Activated naive CD8-positive, alpha-beta T cell treated with anti-CD3 and anti-CD28 coated beads, Interleukin-2, amount 50 U/mL, for 24 hours (primary cell): ENCODE measurements around the gene AGRN.
"Not testable (repeated sequence)": the region's sequence is repeated elsewhere in the genome, so short reads cannot be mapped to it uniquely, and the experiment has no call there.

Experiments used
- ATAC-seq: fragments of 150-1000 bp; cut with Tn5 transposase; one replicate; pipeline ENCODE4 v1.10.0; 2021
- DNase-seq: peaks from one replicate; pipeline ENCODE4 v3.0.0; 2021
- H3K27ac Mint-ChIP-seq: one replicate; pipeline ENCODE4 v1.8.0; 2021; ENCODE audit warnings: mild to moderate bottlenecking, mixed read lengths
- H3K27me3 Mint-ChIP-seq: one replicate; pipeline ENCODE4 v1.8.0; 2021; ENCODE audit warnings: mixed read lengths
- H3K36me3 Mint-ChIP-seq: one replicate; pipeline ENCODE4 v1.8.0; 2021; ENCODE audit warnings: low read depth, mixed read lengths
- H3K4me1 Mint-ChIP-seq: one replicate; pipeline ENCODE4 v1.8.0; 2021; ENCODE audit warnings: mixed read lengths
- H3K4me3 Mint-ChIP-seq: one replicate; pipeline ENCODE4 v1.8.0; 2021; ENCODE audit warnings: mild to moderate bottlenecking, moderate library complexity, mixed read lengths
- H3K9me3 Mint-ChIP-seq: one replicate; pipeline ENCODE4 v1.8.0; 2021; ENCODE audit warnings: mixed read lengths

The AGRN gene

GRCh38 chr1:1072849-1073742, 53.2 kb downstream of the AGRN start:
- no peak overlapping the region for H3K27ac Mint-ChIP-seq
- H3K4me1 Mint-ChIP-seq, result peaks cover 4% of the 10 kb centered on the region
- H3K9me3 Mint-ChIP-seq, result no peaks in the 10 kb centered on the region

DNA sequence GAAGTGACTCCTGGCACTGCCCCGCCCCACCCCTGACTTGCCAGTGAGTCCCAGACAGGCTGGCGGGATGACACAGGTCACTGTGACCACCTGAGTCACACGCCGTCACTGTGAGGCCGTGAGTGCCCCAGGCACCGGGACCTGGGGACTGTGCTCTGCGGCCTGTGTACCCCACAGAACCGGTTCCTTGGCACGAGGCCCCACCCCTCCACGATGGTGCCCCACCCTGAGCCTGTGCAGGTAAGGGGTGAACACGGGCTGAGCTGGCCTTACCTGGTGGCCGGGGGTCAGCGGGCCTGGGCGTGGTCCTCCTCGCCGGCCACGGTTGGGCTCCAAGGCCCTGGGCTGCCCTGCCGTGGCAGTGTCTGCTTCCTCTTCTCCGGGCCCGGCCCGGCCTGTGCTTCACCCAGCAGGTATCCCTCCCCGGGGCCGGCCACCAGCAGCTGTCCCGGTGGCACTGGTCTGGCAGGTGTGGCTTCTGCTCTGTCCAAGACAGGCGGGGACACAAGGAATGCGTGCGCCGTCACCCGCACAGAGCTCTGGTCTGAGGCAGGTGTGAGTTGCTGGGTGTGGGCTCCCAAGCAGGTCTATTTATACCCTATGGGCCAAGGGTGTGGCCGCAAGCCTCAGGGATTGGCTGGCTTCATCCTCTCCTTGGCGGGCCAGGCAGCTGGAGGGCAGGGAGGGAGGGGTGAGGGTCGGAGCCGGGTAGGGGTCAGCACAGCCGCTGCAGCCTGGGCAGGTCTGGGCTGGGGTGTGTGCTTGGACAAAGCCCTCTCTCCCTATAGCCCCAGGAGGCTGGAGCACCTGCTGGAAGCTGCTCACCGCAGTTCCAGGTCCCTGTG, 54.0 kb downstream of the AGRN start, which contains the start of gene RNF223:
TSS of gene RNF223 (minus strand) at position 564 of the 845 bp plus-strand sequence. CDS start 1,740 bp downstream, outside the sequence.
- Mint-ChIP-seq H3K27me3 (peaks cover 6% of the 10 kb centered on the region), H3K9me3 (no peaks in the 10 kb centered on the region), H3K4me3 (no peak within 1 kb of the TSS), H3K4me1 (peaks cover 4% of the 10 kb centered on the region), H3K27ac (no peak within 1 kb of the TSS), H3K36me3 (no peaks in the 10 kb centered on the region)
- DNase-seq, result no peak
- no peak for ATAC-seq

More at GRCh38 chr1:1072849-1073742, 53.2 kb downstream of the AGRN start:
- Mint-ChIP-seq H3K36me3 (no peaks in the 10 kb centered on the region), H3K4me3 (no peak overlapping the region), H3K27me3 (peaks cover 6% of the 10 kb centered on the region)
- no peak for ATAC-seq
- no peak for DNase-seq

DNA sequence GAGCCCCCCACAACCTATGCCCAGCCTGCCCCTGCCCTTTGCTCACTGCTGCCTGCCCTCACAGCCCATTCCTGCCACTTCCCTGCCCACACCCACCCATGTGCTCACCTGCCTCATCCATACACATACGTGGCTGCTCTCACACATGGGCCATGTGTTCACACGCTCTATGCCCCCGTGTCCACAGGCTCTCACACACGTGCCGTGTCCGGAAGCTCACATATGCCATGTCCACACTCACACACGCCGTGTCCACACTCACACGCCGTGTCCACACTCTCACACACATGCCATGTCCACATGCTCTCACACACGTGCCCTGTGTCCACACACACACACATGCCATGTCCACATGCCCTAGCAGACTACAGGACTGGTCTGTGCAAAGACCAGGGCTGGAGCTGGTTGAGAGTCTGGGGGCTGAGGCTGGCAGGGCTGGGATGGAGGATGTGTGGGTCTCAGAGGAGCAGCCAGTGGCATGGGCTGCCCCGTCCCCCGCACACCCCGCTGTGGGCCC, 54.8 kb downstream of the AGRN start:
- Mint-ChIP-seq H3K27ac (no peak overlapping the region), H3K4me1 (peaks cover 8% of the 10 kb centered on the region), H3K4me3 (no peak overlapping the region), H3K36me3 (no peaks in the 10 kb centered on the region), H3K9me3 (no peaks in the 10 kb centered on the region), H3K27me3 (peaks cover 6% of the 10 kb centered on the region)
- ATAC-seq (no peak), DNase-seq (no peak)

DNA sequence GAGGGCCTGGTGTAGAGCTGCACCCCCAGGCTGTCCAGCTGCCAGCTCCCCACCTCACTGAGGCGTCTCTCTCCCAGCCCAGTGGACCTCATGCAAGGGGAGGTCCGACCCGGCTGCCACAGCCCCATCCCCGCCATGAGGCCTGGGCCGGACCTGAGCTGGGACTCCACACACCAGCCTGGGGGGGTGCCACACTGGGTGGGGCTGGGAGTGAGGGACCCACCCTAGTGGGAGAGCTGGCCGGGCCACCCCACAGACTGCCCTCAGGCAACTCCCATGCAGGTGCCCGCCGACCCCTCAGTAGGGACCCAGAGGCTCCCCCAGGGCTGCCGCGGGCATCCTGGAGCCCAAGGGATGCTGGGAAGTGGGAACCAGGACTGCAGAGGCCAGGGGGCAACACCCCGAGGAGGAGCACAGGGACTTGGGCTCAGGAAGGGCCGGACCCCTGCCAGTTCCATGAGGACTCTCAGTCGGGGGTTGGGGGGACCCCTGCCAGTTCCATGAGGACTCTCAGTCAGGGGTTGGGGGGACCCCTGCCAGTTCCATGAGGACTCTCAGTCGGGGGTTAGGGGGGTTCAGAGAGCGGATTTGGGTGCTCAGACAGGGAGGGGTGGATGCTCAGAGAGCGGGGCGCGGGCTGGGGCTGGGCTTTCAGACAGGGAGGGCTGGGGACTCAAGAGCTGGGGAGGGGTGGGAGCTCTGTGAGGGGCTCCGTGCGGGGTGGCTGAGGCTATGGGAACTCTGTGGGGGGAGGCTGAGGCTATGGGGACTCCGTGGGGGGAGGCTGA, 55.4 kb downstream of the AGRN start:
- no peaks in the 10 kb centered on the region for H3K9me3 Mint-ChIP-seq
- H3K36me3 Mint-ChIP-seq, result no peaks in the 10 kb centered on the region
- no peak for DNase-seq
- ATAC-seq, result no peak
- no peak overlapping the region for H3K27ac Mint-ChIP-seq
- peaks cover 6% of the 10 kb centered on the region for H3K27me3 Mint-ChIP-seq
- H3K4me3 Mint-ChIP-seq, result no peak overlapping the region
- peaks cover 5% of the 10 kb centered on the region for H3K4me1 Mint-ChIP-seq

- H3K4me1 Mint-ChIP-seq, H3K9me3 Mint-ChIP-seq: not testable (repeated sequence)
Measured at GRCh38 chr1:1077396-1077795, 57.5 kb downstream of the AGRN start.

DNA sequence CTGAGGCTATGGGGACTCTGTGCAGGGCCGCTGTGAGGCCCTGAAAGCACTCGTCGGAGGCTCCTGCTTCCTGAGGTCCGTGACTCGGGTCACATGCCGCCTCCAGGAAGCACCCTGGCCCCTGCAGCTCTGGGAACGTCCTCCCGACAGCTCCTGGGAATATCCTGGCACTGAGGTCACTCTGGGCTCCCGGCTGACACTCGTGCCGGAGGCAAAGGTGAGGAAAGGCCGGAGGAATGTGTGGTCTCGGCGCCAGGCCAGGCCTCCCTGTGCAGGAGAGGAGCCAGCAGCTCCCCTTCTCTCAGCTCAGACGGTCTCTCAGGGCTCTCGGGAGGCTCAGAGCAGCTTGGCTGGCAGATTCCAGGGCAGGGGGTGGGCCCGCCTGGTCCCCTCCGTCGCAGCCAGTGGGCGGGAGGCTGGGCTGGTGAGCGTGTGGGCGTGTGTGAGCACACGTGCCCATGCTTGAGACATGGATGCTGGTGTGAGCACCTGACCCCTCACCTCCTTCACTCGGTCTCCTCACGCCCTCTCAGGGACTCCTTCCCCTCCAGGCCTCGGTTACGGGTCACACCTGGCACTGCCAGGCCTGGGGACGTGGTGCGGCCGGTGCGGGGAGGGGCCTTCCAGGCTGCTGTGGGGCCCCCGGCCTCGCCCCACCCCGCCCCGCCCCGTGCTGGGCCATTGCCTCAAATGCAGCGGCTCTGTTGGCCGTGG, 59.6 kb downstream of the AGRN start:
- no peak overlapping the region for H3K27ac Mint-ChIP-seq
- peak; percentile 51 for DNase-seq
- H3K4me3 Mint-ChIP-seq, result no peak overlapping the region
- peak; percentile 71 for ATAC-seq
- H3K4me1 Mint-ChIP-seq, result peaks cover 5% of the 10 kb centered on the region
- peaks cover 2% of the 10 kb centered on the region for H3K36me3 Mint-ChIP-seq
- no peaks in the 10 kb centered on the region for H3K9me3 Mint-ChIP-seq
- H3K27me3 Mint-ChIP-seq, result peaks cover 3% of the 10 kb centered on the region

More at GRCh38 chr1:1077396-1077795, 57.5 kb downstream of the AGRN start:
- not testable (repeated sequence) for H3K36me3 Mint-ChIP-seq, H3K27me3 Mint-ChIP-seq, H3K4me3 Mint-ChIP-seq, ATAC-seq, H3K27ac Mint-ChIP-seq, DNase-seq

DNA sequence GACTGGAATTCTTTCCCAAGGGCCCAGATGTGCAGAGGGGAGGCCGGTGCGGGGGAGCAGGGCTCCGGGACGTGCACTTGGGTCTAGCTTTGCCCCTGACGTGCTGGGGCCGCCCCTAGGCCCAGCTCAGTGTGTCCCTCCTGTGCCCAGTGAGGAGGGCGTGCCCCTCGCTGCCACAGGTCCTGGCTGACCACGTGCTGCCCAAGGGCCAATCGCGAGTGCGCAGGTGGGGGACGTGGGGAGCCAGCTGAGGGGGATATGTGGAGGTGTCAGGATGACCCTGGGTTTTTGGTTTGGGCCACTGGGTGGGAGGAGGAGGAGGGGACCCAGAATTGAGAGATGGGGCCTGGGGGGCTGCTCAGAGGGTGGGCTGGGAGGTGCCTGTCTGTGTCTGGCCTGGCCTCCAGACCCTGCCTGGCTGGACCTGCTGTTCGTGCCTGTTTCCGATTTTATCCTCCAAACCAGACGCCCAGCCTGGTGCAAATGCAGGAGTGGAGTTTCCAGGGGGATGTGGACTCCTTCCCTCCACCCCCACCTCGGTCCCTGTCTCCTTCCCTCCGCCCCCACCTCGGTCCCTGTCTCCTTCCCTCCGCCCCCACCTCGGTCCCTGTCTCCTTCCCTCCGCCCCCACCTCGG, 60.3 kb downstream of the AGRN start:
- Mint-ChIP-seq H3K27me3 (no peaks in the 10 kb centered on the region), H3K27ac (no peak overlapping the region), H3K36me3 (peaks cover 2% of the 10 kb centered on the region), H3K9me3 (no peaks in the 10 kb centered on the region), H3K4me3 (no peak overlapping the region), H3K4me1 (peaks cover 5% of the 10 kb centered on the region)
- ATAC-seq, result peak; percentile 39
- DNase-seq, result no peak

DNA sequence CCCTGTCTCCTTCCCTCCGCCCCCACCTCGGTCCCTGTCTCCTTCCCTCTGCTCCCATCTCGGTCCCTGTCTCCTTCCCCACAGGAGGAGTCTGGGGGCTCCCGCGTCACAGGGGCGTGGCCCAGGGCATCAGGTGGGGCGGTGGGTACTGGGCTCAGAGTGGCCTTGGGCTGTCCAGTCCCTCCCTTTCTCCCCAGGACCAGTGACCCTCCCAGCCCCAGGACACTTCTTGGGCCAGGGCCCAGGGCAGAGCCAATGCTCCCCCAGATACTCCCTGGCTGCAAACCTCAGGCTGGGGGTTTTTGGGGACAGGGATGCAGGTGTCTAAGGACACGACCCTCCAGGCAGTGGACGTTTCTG, 61.0 kb downstream of the AGRN start:
- DNase-seq, result no peak
- Mint-ChIP-seq H3K9me3 (no peaks in the 10 kb centered on the region), H3K36me3 (peaks cover 2% of the 10 kb centered on the region), H3K4me3 (no peak overlapping the region), H3K27me3 (no peaks in the 10 kb centered on the region), H3K27ac (no peak overlapping the region), H3K4me1 (peaks cover 5% of the 10 kb centered on the region)
- no peak for ATAC-seq

DNA sequence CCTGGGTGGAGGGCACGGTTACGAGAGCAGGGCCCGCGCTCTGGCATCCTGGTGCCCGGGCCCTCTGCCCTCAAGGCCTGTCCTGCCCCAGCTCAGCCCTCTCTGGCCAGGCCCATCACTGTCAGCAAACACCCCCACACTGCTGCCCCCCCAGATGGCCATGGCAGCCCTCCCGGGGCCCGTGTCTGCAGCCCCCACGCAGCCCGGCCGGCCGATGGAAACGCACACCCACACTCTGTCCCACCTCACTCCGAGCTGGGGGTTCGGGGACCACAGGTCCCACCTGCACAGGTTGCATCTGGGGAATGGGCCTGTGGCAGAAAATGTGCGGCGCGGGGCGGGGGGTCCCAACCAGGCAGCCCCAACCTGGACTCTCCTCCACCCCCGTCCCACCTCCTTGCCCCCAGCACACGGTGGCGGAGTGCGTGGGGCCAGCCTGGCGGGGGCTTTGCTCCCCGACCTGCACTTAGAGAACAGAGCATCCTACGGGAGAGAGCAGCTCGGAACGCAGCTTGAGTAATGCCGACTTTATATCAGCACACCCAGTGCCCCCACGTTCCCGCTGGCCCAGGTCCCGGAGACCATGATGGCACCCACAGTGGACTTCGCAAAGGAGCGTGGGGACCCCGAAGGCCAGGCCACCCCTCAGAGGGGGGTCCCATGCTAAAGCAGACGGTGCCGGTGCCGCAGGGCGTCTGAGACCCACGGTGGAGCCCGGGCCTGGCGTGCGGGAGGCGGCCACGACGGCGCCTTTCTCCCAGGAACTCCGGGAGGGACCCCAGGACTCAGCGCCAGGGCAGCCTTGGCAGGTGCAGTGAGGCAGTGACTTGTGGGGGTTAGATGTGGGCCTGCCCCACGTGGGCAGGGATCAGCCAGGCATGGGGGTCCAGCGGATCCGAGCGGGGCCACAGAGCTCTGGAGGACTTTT, 61.7 kb downstream of the AGRN start:
- Mint-ChIP-seq H3K4me1 (peaks cover 5% of the 10 kb centered on the region), H3K36me3 (peaks cover 2% of the 10 kb centered on the region), H3K27ac (no peak overlapping the region), H3K9me3 (no peaks in the 10 kb centered on the region), H3K27me3 (no peaks in the 10 kb centered on the region), H3K4me3 (no peak overlapping the region)
- DNase-seq, result no peak
- ATAC-seq, result no peak

DNA sequence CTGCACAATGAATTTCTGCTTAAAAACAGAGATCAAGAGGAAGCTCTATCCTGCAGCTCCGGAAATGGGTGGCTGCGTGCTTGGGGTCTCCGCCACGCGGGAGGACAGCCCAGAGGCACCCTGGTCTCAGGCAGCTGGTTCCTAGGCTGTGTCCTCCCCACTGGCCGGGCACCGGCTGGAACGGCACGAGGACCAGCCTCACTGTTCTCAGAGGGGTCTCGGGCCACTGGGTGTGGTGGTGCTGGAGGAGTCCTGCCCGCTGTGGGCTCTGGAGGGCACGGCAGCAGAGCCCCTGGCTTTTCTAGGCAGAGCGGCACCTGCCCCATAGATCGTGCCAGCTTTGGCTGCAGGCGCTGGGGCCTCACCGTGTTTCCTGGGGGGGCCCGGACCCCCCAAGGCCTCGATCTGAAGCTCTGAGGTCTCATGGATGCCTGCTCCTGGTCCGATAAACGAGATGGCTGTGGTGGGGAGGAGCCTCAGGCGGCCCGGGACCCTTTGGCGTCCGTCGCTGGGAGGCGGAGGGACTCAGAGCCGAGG, 62.4 kb downstream of the AGRN start:
- H3K36me3 Mint-ChIP-seq, result peaks cover 2% of the 10 kb centered on the region

GRCh38 chr1:1082776-1083415, 63.0 kb downstream of the AGRN start:
- H3K9me3 Mint-ChIP-seq, result no peaks in the 10 kb centered on the region
- ATAC-seq (no peak), DNase-seq (no peak)

More for the DNA sequence above, 62.4 kb downstream of the AGRN start:
- ATAC-seq (no peak), DNase-seq (no peak)
- Mint-ChIP-seq H3K27ac (no peak overlapping the region), H3K9me3 (no peaks in the 10 kb centered on the region), H3K4me3 (no peak overlapping the region), H3K27me3 (no peaks in the 10 kb centered on the region), H3K4me1 (peaks cover 5% of the 10 kb centered on the region)

More at GRCh38 chr1:1082776-1083415, 63.0 kb downstream of the AGRN start:
- H3K27ac Mint-ChIP-seq, result no peak overlapping the region
- H3K27me3 Mint-ChIP-seq, result no peaks in the 10 kb centered on the region
- peaks cover 5% of the 10 kb centered on the region for H3K4me1 Mint-ChIP-seq
- H3K4me3 Mint-ChIP-seq, result no peak overlapping the region
- H3K36me3 Mint-ChIP-seq, result peaks cover 2% of the 10 kb centered on the region
